Measurements from ENCODE around the gene AP2M1. TPM values are rescaled to one million over a fixed set of nuclear protein-coding genes. Genes with fewer than 3 reads are reported as not detected.

AP2M1 gene
- total and polyA plus RNA-seq, 2 of the 13 experiments (the other 11 are each of a cell fraction or from before 2014, with no cell fraction given) = 126 to 146 TPM

GRCh38 chr3:184185461-184186183, 11.0 kb downstream of the AP2M1 start (continued):
- TF ChIP-seq ZXDC (CRISPR knock-in tag; IDR thresholded peaks at IDR 0.05) (no peak), U2AF2 (IDR thresholded peaks at IDR 0.05; ENCODE audit: low read depth, low read length) (no peak), EHMT2 (IDR thresholded peaks at IDR 0.05; ENCODE audit: borderline replicate concordance, low read depth, low read length) (no peak), HMGA1 (CRISPR knock-in tag; conservative IDR thresholded peaks at IDR 0.05) (no peak), ZNF615 (CRISPR knock-in tag; IDR thresholded peaks at IDR 0.05; ENCODE audit: borderline replicate concordance) (no peak), KDM2A (CRISPR knock-in tag; IDR thresholded peaks at IDR 0.05; ENCODE audit: borderline replicate concordance, low read depth) (peak; percentile 98), MZF1 (CRISPR knock-in tag; IDR thresholded peaks at IDR 0.05; ENCODE audit: borderline replicate concordance) (no peak), ZNF30 (CRISPR knock-in tag; IDR thresholded peaks at IDR 0.05) (no peak), ZNF205 (CRISPR knock-in tag; IDR thresholded peaks at IDR 0.05) (peak; percentile 78; the same call in 1 of the 2 replicates), ZBTB1 (CRISPR knock-in tag; IDR thresholded peaks at IDR 0.05; ENCODE audit: borderline replicate concordance) (no peak), ELF1 (CRISPR knock-in tag; IDR thresholded peaks at IDR 0.05) (peak; percentile 91), RFX3 (CRISPR knock-in tag; IDR thresholded peaks at IDR 0.05) (no peak), GPN1 (CRISPR knock-in tag; IDR thresholded peaks at IDR 0.05; ENCODE audit: borderline replicate concordance) (0 out of 2 replicates have a peak, but pooled peaks have one; percentile 32), ZNF776 (CRISPR knock-in tag; IDR thresholded peaks at IDR 0.05) (peak; percentile 69; the same call in 1 of the 2 replicates), JUNB (CRISPR knock-in tag; IDR thresholded peaks at IDR 0.05; ENCODE audit: borderline replicate concordance) (no peak), TEAD2 (CRISPR knock-in tag; IDR thresholded peaks at IDR 0.05) (no peak), ZNF331 (CRISPR knock-in tag; IDR thresholded peaks at IDR 0.05) (peak; percentile 76), KLF9 (CRISPR knock-in tag; IDR thresholded peaks at IDR 0.05; ENCODE audit: low read depth) (no peak), HCFC1 (IDR thresholded peaks at IDR 0.05; ENCODE audit: low read depth, low read length) (peak; percentile 79), ZBTB7B (CRISPR knock-in tag; IDR thresholded peaks at IDR 0.05) (peak; percentile 45; the same call in 1 of the 2 replicates), ZFP91 (CRISPR knock-in tag; IDR thresholded peaks at IDR 0.05; ENCODE audit: borderline replicate concordance) (peak; percentile 81; the same call in 1 of the 2 replicates), AHR (CRISPR knock-in tag; IDR thresholded peaks at IDR 0.05) (no peak; the same call in 1 of the 2 replicates), MTA3 (CRISPR knock-in tag; IDR thresholded peaks at IDR 0.05) (no peak)
- TF ChIP-seq, protein P1, sequence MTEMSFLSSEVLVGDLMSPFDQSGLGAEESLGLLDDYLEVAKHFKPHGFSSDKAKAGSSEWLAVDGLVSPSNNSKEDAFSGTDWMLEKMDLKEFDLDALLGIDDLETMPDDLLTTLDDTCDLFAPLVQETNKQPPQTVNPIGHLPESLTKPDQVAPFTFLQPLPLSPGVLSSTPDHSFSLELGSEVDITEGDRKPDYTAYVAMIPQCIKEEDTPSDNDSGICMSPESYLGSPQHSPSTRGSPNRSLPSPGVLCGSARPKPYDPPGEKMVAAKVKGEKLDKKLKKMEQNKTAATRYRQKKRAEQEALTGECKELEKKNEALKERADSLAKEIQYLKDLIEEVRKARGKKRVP (CRISPR knock-in tag; IDR thresholded peaks at IDR 0.05) = no peak
- TF ChIP-seq, protein P2, sequence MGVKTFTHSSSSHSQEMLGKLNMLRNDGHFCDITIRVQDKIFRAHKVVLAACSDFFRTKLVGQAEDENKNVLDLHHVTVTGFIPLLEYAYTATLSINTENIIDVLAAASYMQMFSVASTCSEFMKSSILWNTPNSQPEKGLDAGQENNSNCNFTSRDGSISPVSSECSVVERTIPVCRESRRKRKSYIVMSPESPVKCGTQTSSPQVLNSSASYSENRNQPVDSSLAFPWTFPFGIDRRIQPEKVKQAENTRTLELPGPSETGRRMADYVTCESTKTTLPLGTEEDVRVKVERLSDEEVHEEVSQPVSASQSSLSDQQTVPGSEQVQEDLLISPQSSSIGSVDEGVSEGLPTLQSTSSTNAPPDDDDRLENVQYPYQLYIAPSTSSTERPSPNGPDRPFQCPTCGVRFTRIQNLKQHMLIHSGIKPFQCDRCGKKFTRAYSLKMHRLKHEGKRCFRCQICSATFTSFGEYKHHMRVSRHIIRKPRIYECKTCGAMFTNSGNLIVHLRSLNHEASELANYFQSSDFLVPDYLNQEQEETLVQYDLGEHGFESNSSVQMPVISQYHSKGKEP (CRISPR knock-in tag; IDR thresholded peaks at IDR 0.05) = no peak
